ENCODE measurements around the gene MFSD11.

Gene MFSD11

DNA sequence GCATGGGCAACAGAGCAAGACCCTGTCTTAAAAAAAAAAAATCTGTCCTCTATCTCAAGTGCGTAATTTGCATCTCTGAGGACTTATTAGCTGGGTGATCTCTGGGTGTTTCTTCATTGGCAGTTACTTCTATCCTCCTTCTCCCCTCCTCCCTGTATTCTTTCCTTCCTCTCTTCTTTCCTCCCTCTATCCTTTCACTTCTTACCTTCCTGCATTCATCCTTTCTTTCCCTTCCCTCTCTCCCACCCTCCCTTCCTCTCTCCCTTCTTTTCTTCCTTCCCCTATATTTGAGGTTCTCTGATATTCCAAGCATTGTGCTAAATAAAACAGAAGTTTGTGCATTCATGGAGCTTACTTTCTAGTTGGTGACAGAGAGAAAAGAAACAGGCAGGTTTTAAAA lies 10.7 kb downstream of the MFSD11 start:
- DNase-seq: no peak

DNA sequence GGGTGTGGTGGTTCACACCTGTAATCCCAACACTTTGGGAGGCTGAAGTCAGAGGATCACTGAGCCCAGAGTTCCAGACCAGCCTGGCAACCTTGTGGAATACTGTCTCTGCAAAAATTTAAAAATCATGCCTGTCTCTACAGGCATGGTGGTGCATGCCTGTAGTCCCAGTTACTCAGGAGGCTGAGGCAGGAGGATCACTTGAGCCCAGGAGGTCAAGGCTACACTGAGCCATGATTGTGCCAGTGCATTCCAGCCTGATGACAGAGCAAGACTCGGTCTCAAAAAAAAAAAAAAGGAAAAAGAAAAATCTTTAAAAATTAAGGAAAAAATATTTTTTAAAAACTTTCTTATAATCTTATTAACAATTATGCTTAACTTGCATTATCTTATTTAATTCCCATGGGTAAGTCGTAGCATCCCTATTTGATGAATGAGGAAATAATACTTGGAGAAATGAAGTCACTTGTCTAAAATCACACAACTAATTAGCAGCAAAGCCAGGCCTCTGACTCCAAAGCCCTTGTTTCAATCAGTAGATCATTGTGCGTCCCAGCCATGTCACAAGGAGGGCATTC lies 13.6 kb downstream of the MFSD11 start:
- DNase-seq: no peak

DNA sequence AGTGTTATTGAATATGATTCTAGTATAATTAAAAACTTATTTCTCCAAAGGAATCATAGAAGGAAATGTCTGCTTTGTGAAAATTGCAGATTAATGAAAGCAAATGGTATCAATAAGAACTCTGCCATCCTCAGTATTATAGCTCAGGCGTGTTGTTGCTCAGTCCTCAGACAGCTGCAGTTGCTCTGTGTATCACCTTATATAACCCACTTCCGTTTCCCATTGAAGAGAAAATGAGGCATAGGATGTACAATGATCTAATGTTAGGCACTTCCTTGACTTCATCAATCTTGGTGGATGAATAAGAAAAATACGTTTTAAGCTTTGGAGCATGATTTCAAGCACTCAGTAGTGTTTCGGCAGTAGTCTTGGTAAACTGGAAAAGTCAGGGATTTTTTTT lies 14.1 kb downstream of the MFSD11 start:
- DNase-seq: no peak

DNA sequence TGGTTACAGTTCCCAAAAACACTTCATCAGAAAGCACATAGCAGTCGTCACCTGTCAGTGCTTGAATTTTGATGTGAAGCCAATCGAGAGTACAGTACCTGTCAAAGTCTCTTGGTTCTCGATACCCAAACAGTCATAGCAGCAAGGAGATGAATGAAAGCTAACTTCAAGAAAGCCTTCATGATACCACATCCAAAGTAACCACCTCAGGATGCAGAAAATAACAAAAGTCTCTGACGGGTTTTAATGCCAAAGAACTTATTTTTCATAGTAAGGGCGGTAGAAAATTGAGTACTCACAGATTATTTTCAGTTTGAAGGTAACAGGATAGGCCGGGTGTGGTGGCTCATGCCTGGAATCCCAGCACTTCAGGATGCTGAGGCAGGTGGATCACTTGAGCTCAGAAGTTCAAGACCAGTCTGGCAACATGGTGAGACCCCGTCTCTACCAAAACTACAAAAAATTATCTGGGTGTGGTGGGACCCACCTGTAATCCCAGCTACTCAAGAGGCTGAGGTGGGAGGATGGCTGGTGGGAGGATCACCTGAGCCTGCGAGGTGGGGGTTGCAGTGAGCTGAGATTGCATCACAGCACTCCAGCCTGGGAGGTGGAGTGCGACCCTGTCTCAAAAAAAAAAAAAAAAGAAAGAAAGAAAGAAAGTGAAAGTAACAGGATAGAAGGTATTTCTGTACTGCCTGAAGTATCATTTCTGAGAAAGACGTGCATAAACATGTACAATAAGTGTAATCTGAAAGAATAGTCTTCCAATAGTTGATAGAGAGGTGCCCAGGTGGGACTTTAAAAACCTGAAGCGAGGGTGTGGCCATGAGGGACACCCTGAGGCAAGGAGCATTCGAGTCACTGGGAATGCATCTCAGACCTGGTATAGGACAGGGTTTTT lies 15.4 kb downstream of the MFSD11 start:
- no peak for DNase-seq

DNA sequence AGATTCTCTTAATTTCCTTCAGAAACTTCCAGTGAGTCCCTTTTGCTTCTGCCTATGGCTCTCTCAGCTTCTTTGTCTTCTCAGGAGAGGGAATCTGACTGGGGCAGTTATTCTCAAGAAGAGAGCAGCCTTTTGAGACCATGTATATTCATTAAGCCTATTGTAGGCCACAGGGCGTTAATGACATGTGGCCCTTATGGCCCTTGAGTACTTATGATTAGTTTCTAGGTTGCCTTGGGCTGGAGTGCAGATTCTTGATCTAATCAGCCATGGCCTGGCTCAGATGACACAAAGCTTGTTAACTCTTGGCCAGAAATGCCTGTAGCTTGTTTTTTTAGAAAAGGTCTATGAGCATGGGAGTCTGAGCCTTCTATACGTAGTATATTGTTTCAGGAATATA lies 17.4 kb downstream of the MFSD11 start:
- DNase-seq: no peak

DNA sequence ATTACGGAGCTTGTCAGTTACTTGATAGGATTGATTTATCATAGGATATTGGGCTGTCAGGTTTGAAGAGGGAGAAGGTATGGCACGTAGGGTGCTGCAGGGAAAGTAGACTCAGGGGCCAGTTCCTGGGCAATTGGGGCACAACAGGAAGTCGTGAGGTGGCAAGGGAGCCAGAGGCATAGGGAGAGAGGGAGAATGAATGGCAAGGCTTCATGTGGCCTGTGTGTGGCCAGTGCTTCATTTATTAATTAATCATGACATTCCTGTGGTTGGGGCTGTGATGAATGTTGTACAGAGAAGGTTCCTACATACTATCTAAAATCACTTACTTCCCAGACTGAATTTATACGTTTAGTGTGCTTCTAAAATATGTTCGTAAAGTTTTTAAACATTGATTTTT lies 19.3 kb downstream of the MFSD11 start:
- DNase-seq: no peak

DNA sequence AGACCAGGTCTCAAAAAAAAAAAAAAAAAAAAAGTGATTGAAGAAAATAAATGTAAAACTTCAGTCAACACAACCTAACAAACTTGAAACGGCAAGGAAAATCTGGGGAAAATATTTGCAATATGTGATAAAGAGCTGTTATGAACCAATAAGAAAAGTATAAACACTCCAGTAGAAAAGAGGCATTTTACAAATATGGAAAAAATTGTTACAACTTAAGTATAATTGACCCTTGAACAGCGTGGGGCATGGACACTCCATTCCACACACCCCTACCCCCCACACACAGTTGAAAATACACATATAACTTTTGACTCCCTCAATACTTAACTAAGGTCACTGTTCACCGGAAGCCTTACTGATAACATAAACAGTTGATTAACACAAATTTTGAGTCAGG lies 20.7 kb downstream of the MFSD11 start:
- no peak for DNase-seq

DNA sequence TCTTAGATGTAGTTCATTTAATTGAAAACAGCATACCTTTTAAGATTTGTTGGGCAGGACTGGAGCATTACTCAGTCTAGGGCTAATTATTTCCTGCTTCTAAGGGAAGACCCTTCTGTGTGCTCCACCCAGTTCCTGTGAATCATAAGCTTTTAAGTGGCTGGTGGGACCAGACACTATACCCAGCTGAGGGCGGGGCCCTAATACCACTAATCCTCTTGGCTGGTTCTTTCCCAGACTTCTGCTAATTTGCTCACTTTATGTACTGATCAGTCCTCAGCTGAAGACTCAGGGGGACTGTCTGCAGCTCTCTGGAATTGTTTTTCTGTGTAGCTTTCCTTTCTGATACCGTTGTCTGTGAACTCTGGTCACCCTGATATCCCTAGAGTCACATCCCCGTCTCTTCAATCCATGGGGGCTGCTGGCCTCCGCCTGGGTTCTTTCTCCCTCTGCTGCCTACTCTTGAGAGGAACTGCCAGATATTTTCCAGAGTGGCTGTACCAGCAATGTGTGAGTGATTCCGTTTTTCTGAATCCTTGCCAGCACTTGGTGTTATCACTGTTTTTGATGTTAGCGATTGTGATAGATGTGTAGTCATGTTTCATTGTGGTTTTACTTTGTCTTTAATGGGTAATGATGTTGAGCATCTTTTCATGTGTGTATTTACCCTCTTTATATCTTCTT lies 35.1 kb downstream of the MFSD11 start:
- peak; percentile 43 for DNase-seq

DNA sequence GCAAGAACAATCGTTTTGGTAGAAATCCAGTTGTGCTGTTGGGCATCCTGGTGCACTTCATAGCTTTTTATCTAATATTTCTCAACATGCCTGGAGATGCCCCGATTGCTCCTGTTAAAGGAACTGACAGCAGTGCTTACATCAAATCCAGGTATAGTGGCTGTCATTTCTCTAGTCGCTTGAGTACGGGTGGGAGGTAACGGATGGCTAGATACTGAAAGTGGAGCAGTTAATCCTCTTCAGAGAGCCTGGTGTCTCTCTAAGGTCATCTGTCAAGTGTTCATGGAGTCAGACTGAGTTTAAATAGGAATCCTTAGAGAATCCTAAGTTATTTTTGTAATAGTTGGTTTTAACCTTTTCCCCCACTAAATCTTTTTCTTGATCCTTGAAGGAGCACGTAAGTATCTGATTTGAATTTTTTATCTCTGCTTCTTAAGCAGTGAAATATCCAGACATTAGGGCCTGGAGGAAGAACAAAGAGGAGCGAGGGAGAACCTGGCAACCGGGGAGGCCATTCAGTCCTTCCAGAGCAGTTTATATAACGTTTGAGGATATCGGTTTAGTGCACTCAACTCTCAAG lies 37.2 kb downstream of the MFSD11 start:
- DNase-seq: no peak

DNA sequence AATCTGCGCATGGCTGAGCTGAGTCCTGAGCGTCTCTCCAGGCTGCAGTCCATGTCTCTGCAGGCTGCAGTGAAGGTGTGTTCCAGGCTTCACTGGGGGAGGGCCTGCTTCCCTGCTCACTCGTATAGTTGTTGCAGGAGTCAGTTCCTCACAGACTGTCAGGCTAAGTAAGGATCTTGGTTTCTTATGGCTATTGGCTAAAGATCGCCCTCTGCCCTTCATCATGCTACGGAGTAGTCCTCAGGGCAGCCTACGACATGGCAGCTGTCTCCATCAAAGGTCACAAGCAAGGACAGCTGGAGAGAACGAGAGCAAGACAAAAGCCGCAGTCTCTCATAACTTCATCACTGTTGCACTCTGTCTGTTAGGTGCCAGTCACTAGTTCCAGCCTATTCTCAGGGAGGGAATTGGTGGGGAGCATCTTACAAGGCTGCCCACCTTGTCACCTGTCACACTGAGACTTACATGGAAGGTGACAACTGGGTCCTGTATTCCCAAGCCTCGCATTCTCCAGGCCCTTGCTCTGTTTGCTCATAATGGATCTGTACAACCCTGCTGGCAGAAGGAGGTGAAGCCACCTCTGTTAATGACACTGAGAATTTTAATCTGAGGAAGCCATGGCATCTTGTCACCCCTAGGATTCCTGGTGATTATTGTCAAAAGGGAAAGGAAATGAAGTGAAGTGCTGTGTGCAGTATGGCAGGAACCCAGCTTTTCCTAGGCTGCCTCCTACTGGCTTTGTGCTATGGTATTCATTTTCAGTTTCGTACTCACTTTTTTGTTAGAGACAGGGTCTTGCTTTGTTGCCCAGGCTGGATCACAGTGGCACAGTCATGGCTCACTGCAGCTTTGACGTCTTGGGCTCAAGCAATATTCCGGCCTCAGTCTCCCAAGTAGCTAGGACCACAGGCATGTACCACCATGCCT lies 43.4 kb downstream of the MFSD11 start:
- no peak for DNase-seq

DNA sequence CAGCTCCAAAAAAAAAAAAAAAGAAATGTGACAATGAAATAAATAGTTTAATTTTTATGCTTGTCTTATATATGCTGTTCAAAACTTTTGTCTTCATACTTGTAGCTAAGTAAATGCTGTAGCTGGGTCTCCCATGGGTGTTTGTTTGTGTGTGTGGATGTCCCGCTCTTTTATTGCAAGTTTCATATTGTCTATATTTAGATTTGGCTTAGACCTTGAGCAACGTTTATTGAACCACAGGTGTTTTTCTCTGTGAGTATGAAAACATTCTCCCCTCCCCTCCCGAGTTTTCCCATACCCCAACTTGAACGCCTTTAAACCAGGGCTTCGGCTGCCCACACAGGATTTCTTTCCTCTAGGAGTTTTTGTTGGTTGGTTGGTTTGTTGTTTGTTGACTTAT lies 45.2 kb downstream of the MFSD11 start:
- DNase-seq: no peak

DNA sequence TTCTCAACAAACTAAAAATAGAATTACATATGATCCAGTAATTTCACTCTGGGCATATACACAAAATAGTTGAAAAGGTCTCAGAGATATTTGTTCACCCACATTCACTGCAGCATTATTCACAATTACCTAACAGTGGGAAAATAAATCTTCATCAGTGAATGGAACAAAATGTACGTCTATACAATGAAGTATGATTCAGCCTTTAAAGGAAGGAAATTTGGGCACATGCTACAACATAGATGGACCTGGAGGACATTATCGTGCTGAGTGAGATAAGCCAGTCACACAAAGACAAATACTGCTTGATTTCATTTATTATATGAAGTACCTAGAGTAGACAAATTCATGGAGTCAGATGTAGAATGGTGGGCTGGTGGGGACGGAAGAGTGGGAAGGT lies 47.0 kb downstream of the MFSD11 start:
- DNase-seq: no peak

DNA sequence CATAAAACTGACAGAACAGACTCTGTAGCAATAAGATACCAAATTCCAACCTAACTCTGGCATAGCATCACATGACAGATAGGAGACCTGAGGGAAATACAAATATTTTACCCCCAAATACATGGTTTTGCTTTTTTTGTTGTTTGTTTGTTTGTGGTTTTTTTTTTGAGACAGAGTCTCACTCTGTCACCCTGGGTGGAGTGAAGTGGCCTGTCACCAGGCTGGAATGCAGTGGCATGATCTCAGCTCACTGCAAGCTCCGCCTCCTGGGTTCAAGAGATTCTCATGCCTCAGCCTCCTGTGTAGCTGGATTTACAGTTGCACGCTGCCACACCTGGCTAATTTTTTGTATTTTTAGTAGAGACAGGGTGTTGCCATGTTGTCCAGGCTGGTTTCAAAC lies 49.9 kb downstream of the MFSD11 start:
- DNase-seq: peak; percentile 15

DNA sequence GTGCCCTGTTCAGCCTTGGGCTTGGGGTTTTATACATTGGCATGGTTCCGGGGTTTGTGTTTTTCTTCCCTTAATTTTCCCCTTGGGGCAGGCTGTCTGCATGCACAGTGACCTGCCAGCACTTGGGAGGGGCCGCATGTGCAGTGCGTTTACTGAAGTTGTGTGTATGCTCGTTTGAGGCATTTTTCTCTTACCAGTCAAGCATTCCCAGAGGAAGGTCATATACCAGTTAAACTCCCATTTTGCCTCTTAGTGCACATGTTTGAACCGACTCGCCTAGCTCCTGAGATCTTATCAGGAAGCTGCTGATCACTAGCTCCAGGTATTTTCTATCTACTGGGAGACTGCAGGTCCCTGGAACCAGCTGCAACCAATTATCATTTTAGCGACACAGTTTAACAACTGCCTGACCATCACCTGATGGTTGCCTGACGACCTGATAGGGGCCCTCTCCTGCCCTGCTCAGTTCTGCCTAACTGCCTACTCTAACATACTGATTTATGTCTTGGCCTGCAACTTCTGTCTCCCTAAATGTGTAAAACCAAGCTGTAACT lies 51.4 kb downstream of the MFSD11 start:
- no peak for DNase-seq

DNA sequence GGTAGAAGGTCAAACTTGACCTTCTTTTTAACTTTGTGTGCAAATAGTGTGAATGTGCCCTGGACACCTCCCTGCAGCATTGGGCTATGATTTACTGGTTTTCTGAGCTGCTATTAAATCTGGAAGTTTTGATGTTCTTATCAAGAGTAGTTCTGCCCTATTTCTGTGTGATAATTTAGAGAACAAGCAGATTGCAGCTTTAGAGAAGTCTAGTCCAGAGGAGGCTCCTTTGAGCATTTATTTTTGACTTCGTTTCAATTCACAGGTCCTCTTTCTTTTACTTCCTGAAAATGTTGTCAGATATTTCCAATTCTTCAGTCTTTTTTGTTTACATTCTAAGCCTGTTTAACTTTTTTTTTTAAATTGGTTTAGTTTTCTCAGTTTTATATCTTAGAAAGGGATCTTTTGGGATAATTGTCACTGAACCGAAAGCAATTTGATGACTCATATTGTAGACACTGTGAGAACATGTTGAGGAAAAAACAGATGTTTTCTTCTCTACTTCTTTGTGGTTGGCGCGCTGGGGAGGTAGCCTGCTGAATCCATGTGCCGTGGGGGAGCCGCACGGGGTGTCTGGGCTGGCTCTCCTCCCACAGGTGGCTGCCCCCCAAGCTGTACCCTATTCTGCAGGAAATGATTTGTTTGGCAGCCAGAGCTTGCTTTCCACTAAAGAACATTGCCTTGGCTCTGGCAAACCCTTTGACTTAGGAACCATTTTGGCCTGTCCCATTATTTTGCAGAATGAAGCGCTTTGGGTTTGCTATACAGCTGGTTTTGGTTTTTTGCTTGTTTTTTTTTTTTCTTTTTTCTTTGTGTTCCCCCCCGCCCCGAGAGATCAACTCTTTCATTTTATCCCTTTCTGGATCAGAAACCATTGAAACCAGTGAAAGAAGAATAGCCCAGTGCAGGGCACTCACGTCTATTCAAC lies 53.4 kb downstream of the MFSD11 start:
- DNase-seq: peak; percentile 56

DNA sequence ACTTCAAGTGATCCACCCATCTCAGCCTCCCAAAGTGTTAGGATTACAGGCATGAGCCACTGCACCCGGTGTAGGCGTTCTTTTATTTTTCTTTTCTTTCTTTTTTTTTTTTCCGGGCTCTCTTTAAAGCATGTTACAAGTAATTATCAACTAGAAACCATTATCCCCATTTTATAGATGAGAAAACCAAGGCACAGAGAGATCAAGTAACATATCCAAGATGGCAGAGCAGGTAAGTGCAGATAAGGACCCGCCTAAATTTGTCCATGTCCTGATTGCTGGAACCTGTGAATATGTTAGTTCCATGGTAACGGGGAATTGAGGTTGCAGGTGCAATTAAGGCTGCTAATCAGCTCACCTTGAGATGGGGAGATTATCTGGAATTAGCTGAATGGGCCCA lies 54.4 kb downstream of the MFSD11 start:
- no peak for DNase-seq

DNA sequence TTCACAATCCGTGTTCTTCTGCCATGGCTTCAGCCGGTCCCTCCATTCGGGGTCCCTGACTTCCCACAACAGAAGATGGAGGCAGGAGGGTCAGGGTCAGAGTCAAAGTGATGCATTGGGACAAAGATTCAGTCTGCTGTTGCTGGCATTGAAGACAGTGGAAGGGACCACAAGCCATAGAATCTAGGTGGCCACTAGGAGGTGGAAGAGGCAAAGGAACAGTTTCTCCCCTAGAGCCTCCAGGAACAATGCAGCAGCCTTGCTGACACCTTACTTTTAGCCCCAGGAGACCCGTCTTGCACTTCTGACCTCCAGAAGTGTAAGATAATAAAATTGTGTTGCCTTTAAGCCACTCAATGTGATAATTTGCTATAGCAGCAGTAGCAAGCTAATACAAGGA lies 55.9 kb downstream of the MFSD11 start:
- no peak for DNase-seq

DNA sequence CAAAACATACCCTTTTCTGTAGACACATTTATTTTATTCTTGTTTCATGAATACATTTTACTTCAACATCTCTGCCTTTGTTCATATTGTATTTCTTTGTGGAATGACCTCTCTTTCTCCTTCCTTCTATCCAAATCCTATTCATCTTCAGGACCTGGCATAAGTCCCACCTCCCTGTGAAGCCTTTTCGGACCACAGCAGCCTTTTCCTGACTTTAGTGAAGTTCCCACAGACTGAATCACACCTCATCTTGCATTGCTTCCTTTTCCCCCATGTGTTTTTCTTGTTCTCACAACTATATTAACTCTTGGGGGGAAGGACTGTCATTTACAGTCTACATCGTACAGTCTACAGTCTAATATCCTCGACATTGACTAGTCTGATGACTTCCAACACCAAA lies 58.2 kb downstream of the MFSD11 start:
- DNase-seq: no peak

DNA sequence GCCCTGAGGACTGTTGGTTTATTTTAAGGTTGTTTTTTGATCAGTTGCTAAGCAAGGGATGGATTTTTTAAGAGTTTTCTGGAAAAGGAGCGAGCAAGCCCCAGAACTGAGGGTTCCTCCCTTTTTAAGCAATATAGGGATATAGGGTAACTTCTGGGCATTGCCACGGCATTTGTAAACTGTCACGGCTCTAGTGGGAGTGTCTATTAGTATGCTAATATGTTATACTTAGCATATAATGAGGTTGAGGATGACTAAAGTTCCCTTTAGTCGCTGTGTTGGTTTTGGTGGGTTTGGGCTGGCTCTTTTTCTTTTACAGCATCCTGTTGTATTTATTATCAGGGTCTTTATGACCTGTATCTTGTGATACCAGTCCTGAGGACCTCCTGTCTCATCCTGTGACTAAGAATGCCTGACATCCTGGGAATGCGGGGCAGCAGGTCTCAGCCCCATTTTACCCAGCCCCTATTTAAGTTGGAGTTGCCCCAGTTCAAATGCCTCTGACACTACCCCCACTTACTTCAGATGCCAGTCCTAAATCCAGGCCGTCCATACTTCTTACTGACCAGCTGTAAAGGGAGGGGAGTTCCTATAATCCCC lies 59.4 kb downstream of the MFSD11 start:
- DNase-seq: no peak

DNA sequence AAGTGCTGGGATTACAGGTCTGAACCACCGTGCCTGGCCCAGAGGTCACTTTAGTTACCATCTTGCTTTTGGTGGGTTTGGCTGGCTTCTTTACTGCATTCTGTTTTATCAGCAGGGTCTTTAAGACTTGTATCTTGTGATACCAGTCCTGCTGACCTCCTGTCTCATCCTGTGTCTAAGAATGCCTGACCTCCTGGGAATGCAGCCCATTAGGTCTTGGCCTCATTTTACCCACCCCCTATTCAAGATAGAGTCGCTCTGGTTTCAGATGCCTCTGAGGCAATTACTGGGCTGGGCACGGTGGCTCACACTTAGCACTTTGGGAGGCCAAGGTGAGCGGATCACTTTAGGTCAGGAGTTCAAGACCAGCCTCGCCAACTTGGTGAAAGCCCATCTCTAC lies 63.8 kb downstream of the MFSD11 start:
- no peak for DNase-seq

DNA sequence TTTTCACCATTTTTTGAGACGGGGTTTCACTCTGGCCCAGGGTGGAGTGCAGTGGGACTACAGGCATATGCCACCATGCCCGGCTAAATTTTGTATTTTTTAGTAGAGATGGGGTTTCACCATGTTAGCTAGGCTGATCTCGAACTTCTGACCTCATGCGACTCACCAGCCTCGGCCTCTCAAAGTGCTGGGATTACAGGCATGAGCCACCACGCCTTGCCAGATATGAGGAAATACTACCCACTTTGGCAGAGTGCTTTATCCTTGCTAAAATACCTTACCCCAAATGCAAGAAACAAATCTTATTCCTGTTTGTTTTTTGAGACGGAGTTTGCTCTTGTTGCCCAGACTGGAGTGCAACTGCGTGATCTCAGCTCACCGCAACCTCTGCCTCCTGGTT lies 67.4 kb downstream of the MFSD11 start:
- DNase-seq: no peak
